T1000 (cell line): ENCODE measurements around the gene RNF187.
"Not testable (repeated sequence)": the region's sequence is repeated elsewhere in the genome, so short reads cannot be mapped to it uniquely, and the experiment has no call there.

Experiments
- DNase-seq: peaks from one replicate; lab custom pipeline; 2025; ENCODE audit warnings: mixed read lengths; lab: John Stamatoyannopoulos, UW

RNF187 gene

DNA sequence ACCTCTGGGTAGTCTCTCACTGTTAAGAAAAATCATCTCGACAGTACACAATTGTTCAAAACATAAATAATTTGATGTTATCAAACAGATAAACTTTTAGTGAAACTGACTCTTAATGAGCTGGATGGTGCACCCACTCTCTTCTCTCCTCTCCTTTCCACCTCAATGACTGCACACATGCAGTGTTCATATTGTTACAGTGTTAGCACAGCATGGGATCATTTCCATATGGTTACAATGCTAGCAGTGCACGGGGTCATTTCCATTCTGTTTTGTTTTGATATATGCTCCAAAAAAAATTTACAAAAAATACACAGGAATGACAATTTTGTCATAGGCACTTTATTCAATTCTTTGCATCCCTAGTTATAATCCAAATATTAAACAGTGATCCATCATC, 26.4 kb upstream of the RNF187 start:
- DNase-seq: no peak

DNA sequence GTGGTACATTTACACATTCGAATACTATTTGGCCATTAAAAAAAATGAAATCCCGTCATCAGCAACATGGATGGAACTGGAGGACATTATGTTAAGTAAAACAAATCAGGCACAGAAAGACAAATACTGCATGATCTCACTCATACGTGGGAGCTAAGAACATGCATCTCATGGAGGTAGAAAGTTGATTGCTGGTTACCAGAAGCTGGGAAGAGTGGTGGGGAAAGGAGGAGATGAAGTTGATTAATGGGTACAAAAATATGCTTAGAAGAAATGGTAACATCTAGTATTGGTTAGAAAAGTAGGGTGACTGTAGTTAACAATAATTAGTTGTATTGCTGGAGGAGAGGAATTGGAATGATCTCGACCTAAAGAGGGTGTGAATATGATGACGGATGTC, 24.6 kb upstream of the RNF187 start:
- no peak for DNase-seq

DNA sequence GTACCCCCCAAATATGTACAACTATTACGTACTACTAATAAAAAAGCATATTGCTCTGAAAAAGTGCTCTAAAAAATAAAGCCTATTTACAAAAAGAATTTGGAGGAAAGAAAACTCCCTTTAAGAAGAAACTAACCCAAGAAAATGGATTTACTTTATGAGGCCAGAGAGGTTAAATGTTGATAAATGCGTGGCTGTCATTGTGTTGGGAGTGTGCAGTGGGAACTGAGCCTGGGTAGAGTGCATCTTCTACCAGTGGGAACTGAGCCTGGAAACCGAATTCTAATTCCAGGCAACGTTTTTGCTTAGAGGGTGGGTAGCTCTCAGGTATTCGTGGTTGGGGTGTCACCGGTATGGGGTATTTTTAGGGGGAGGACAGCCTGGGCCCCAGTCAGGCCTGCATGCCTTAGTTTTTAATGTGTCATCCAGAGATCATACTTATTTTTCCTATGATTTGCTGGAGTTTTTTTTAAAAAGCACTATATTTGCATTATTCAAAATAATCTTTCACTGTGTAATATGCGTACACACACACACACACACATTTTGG, 24.1 kb upstream of the RNF187 start:
- no peak for DNase-seq

DNA sequence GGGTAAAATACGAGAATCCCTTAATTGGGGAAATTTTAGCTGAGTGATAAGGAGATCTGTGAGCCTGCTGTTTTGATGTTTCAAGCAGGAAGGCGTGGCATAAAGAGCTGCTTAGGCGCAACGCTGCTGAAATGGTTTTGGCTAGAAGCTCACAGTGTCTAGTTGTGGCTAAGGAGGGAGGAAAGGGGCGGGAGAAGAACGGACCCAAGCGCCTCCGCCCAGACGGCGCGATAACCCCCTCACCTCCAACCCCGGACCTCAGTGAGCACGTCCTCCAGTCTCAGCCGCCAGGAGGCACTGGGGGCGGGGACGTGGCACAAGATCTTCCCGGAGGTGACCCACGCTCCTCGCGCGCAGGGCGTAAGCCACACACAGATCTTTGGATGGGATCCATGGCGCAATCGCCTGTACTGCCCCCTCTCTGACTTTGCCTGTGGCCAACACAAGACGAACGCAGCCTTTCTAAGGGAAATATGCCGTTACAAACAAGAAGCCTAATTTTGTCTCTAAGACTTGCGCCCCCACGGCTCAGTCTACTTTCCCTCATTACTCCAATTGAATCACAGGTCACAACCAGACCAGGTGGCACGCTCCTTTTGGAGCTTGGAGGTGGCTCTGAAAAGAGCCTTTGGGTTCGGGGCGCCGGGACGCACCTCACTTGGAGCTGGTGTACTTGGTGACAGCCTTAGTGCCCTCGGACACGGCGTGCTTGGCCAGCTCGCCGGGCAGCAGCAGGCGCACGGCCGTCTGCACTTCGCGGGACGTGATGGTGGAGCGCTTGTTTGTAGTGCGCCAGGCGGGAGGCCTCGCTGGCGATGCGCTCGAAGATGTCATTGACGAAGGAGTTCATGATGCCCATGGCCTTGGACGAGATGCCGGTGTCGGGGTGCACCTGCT, 23.4 kb upstream of the RNF187 start:
- DNase-seq: no peak

DNA sequence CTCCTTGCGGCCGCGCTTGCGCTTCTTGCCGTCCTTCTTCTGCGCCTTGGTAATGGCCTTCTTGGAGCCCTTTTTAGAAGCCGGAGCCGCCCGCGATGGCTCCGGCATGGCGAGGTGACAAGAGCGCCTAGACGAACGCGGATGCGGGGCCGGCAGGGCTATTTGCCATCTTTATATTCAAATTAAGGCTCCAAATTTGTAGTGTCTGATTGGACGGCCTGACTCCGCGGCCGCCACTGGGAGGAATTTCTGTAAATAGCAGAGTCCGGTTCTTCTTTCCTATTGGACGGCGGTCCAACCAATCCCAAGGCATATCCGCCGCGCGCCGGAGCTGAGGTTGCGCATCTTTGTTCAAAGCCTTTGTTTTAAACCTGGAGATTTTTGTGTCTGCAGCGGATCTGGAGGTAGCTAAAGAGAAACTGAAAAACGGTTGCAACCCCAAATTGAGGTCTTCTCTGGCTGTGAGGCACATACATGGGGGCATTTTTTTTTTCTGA, 22.6 kb upstream of the RNF187 start:
- DNase-seq: no peak

DNA sequence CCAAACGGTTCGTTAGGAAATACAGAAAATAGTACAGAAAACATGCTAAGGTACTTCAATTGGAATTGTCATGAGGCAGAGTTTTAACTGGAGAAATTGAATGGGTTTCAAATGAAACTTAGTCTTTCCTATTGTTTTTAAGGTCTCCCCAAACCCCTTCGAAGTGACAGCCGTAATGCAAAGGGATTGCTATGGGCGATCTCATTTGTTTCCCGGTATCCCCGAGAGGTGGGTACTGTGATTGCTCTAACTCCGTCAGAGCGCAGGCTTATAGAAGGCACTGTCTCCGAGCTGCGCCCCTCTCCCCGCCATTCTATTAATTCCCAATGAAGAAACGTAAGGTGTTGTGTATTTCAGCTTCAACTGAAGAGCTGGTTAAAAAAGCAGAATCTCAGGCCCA, 22.0 kb upstream of the RNF187 start:
- DNase-seq: no peak

DNA sequence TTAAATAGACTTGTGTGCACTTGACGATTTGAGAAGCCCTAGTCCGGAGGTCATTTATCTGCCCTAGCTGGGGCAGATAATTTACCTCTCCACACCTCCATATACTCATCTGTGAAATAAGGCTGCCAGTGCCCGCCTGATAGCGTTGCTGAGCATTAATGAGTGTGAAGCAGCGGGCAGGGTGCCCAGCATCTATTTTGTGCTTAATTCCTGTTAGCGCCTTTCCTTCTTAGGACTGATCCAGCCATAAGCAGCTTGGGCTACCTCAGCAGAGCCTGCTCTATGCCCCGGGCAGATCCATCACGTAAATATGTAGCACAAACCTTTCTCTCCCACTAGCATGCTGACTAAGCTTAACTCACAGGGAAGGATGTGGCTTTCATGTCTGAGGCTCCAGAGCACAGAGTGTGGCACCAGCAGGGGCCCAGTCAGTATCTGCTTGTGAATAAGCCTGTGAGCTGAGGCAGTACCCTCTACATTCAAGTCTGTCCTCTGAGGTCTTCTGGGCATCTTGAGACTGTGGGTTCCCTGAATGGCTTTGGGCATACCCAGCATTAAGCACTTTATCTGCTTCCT, 21.5 kb upstream of the RNF187 start:
- DNase-seq: no peak

DNA sequence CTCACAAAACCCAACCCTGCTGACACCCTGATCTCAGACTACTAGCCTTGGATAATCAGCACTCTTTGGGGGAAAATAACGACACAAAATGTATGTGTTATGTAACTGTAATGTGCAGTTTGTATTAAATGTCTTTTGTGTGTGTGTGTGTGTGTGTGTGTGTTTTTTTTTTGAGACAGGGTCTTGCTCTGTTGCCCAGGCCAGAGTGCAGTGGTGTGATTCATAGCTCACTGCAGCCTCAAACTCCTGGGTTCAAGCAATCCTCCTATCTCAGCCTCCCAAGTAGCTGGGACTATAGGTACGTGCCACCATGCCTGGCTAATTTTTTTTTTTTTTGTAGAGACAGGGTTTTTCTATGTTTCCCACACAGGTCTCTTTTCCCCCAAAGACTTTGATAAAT, 19.0 kb upstream of the RNF187 start:
- DNase-seq: not testable (repeated sequence)

DNA sequence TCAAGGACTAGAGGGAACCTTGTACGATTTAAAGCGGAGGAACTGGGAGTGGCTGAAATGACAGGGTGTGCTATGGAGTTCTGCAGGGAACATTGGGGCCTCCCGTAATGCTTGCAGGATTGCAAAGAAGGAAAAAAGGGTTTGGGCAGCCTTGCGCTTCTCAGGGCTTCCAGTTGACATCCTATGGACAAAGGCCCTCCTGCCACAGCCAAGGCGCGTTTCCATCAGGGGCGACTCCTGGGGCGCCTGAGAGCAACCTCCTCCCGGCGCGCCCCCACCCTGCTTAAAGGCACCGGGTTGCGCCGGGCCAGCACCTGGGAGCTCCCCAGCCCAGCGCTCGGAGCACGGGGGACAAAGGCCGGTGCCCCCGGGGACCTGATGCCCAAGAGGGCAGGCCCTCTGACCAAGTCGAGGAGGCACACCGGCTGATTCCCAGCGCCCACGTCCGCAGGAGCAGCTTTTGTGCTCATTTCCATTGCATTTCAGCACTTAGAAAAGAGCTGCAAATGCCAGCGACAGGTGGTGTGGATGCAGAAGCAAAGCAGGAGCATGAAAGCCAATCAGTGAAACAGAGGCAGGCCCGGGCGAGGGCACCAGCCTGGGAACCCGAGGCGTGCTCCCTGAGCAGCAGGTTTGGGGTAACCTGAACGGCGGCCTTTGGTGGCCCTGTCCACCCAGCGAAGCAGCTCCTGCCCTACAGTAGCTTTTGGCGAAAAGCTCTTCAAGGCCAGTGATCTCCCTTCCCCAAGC, 17.6 kb upstream of the RNF187 start:
- no peak for DNase-seq

DNA sequence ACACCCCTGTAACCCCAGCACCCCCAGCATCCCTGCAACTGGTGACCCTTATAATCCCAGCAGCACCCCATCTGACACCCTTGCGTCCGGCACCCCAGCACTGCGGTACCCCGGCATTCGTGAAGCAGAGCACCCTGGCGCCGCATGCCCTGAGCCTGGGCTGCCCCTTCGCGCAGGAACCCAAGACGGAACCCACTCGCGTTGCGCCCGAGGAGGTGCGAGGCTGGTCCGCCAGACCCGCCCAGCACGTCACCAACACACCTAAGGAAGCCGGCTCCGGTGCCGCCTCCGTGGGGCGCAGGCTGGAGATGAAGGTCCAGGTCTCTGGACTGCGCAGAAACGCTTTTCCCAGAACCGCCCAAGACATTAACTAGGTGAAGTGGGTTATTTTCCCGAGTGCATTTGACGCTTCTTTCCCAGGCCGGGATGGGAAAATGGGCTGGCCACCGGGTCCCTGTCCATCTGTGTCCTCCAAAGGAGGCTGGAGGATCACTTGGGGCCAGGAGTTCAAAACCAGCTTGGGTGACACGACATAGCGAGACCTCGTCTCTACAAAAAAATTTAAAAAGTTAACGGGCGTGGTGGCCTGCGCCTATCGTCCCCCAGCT, 15.9 kb upstream of the RNF187 start:
- DNase-seq: no peak

DNA sequence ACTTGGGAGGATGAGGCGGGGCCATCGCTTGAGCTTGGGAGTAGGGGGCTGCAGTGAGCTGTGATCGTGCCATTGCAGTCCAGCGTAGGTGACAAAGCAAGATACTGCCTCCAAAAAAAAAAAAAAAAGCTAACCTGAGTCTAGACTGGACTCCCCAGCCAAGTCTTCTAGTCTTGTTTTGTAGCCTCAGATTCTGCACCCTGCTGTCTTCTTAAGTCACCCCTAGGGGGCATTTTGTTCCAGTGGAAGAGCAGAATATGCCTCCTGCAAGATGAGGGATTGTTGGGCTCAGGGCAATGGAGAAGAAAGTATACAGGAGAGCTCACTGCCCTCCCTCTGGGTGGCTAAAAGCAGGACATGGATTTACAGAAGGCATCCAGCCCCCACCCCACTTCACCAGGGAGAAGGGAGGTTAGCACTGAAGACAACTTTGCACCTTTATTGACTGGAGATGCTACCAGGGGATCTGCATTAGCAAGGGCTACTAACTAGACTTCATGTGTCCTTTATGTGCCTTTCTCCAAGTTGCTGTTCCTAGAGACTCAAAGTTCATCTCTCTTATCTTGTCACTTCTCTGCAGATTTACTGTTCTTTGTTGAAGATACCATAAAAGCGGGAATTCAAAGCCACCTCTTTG, 15.3 kb upstream of the RNF187 start:
- DNase-seq: no peak

DNA sequence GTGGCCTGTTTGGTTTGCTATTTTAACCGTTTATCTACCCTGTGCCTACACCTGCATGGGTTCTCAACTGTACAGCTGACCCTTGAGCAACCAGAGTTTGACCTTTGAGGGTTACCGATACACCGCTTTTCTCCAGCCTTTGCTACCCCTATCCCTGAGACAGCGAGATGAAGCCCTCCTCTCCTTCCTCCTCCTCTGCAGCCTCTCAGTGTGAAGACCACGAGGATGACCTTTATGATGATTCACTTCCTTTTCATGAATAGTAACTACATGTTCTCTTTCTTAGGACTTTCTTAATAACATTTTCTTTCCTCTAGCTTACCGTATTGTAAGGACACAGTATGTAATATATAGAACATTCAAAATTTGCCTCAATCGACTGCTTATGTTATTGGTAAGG, 14.5 kb upstream of the RNF187 start:
- no peak for DNase-seq

DNA sequence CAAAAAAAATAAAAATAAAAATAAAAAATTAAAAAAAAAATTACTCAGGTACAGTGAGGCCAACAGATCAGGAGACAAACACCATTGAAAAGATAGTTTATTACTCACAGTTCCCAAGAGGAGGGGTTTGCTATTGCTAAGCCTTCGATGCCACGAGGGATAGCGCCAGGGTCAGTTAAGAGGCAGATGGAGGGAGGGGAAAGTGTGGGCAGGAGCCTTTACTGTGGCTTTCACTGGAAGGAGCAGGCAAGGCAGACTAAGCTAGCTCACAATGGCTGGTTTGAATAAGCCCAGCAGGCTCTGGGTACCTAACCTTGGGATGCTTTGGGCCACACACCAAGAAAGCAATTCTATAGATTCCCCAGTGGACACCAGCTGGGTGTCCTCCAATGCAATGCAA, 12.7 kb upstream of the RNF187 start:
- no peak for DNase-seq

DNA sequence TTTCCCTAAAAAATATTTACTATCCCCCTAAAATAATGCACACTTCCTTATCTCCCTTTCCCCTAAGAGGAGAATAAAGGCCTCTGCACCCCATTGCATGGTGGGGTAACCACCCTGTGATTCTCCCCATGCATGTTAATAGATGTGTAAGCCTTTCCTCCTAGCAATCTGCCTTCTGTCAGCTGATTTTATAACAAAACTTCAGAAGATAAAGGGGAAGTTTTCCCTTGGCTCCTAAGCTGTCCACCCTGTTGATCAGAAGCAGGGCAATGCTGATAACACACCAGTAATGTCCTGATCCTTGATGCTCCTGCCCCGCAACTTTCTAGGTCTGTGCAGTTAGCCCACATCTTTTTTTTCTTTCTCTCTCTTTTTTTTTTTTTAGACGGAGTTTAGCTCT, 11.4 kb upstream of the RNF187 start:
- DNase-seq: no peak

DNA sequence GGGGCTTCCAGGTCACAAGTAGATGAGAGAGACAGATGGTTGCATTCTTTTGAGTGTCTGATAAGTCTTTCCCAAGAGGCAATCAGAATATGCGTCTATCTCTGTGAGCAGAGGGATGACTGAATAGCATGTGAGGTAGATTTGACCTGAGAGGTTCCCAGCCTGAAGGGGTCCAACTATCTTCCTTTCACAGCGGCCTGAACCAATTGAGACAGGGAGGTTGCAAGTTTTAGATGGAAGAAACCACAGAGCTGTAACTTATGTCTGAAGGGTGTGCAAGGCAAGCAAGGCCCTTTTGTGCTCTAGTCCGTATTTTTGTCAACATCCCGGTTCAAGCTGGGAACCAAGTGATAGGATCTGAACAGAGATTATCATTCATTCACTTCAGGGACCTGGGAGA, 9.9 kb upstream of the RNF187 start:
- no peak for DNase-seq

DNA sequence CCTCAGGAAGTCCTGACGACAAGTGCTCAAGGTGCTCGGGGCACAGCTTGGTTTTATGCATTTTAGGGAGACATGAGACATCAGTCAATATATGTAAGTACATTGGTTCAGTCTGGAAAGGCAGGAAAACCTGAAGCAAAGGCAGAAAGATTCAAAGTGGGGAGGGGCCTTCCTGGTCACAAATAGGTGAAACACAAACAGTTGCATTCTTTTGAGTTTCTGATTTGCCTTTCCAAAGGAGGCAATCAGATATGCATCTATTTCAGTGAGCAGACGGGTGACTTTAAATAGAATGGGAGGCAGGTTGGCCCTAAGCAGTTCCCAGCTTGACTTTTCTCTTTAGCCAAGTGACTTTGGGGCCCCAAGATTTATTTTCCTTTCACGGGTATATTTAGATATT, 8.9 kb upstream of the RNF187 start:
- no peak for DNase-seq

DNA sequence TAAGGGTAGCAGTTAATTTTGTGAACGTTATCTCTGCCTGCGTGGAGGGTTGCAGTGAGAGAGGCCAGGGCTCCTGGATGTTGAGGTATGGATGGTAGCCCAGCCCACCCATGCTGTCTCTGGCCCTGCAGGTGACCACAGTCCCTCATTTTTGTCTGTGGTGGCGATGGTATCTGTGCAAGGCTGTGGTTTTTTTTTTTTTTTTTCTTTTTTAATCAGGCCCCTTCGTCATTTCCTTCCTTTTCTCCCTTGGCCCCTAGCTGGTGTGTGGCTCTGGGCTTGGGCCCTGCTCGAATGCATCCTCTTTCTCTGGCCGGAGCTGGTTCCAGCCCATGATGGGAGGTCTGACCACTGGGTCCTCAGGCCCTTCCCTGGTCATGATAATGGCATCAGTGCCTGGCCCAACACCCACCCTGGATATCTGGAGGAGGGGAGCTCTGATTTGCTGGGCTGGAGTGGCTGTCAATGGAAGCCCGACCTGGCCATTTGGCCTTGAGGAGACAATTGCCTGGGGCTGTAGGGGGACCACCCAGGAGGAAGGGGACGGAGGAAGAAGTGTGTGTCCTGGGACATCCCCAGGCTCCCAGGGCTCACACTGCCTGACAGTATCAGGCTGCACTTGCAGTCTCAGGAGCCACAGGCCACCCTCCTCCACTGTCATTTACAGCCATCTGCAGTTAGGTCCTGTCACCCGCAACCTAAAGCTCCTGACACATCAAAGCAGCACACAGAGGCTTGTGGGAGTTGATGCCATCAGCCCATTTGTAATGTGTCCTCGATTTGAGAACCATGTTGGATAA, 8.1 kb upstream of the RNF187 start:
- DNase-seq: no peak

DNA sequence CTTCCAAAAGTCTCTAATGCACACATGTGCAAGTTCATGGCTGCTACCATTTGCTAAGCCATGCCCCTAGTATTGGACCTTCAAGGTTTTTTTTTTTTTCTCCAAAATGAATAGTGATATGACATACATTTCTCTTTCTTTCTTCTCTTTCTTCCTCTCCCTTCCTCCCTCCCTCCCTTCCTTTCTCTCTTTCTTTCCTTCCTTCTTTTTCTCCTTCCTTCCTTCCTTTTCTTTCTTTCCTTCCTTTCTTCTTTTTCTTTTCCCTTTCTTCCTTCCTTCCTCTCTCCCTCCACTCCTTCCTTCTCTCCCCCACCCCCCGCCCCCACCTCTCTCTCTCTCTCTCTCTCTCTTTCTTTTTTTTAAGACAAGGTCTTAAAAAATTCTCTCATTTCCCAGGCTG, 3.4 kb upstream of the RNF187 start:
- no peak for DNase-seq

DNA sequence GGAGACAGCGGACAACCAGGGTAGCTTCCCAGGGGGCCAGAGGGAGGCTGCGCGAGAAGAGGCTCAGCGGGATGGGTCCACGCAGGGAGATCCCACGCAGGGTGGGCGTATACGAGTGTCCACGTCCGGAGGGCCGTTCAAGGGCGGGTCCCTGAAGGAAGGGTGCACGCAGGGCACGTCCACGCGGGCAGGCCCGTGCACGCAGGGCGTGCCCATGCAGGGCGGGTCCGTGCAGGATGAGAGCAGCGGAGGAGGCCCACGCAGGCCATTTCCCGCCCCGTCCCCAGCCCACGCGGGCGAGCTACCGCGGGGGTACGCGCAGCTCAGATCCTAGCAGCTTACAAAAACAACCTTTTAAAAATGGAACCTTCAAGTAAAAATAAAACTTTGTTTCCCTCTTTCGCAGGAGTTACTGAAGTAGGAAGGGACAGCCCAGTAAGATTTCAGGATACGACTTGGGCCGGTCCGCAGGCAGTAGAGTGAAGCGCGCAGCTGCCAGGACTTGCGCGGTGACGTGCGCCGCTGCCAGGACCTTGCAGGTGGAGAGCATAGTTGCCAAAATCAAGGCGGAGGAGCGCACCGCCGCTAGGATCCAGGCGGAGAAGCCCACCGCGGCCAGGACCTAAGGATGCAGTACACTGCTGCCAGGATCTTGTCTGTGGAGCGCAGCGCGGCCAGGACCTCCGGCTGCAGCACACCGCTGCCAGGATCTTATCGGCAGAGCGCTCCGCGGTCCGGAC, 416 bp upstream of the RNF187 start:
- peak; percentile 81 for DNase-seq
